ENCODE data around the gene FAM193B.

DNA sequence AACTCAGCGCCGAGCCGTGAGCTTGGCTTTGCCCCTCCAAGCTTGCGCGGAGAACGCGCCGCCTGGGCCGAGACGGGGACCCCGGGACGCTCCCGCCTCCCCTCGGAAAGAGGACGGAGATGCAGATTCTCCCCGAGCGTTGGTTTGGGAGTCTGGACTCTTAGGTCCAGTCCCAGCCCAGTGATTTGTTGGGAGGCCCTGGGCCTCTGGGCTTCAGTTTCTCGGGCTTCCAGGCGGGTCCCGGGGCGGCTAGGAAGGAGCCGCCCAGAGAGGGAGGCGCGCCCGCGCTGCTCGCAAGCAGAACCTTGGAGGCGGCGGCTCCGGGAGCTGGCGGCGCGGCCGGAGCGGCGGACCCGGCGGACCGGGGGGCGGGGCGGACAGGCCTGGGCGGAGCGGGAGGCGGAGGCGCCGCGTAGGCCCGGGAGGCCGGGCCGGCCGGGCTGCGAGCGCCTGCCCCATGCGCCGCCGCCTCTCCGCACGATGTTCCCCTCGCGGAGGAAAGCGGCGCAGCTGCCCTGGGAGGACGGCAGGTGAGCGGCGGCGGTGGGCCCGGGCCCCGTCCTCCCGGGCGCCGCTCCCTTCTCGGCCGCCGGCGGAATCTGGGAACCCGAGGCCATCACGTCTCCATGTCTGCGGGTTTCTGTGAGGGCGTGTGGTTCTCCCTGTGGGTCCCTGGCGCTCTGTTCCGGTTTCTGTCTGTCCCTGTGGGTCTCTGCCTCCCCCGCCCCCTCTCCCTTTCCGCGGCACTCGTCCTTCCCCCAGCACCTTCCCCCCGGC, 45.6 kb upstream of the FAM193B start, which contains the start of gene B4GALT7:
- TF ChIP-seq OSR1 (CRISPR knock-in tag; IDR thresholded peaks at IDR 0.05) (no peak), ZNF565 (CRISPR knock-in tag; conservative IDR thresholded peaks at IDR 0.05; ENCODE audit: low read depth) (no peak), TCF4 (CRISPR knock-in tag; IDR thresholded peaks at IDR 0.05; ENCODE audit: borderline replicate concordance) (no peak), RARB (CRISPR knock-in tag; IDR thresholded peaks at IDR 0.05) (no peak), PATZ1 (CRISPR knock-in tag; IDR thresholded peaks at IDR 0.05; ENCODE audit: borderline replicate concordance) (no peak)
